IPS-15b (cell line): ENCODE results near the gene POLDIP3.

Experiments
- H3K27me3 ChIP-seq: one replicate; pipeline ENCODE4 v1.6.1; 2013; ENCODE audit warnings: low read length; ENCODE audit not compliant: control insufficient read depth, insufficient read depth
- H3K36me3 ChIP-seq: one replicate; pipeline ENCODE4 v1.6.1; 2013; ENCODE audit warnings: low read length; ENCODE audit not compliant: control insufficient read depth, insufficient read depth
- H3K4me1 ChIP-seq: one replicate; pipeline ENCODE4 v1.6.1; 2013; ENCODE audit warnings: mild to moderate bottlenecking, low read length; ENCODE audit not compliant: control insufficient read depth, insufficient read depth
- H3K4me3 ChIP-seq: one replicate; pipeline ENCODE4 v1.5.1; 2013; ENCODE audit warnings: low read depth, low read length
- H3K9ac ChIP-seq: one replicate; pipeline ENCODE4 v1.6.1; 2013; ENCODE audit warnings: low read depth, mild to moderate bottlenecking, low read length
- H3K9me3 ChIP-seq: one replicate; pipeline ENCODE4 v1.6.1; 2013; ENCODE audit warnings: mild to moderate bottlenecking, low read length; ENCODE audit not compliant: control insufficient read depth, insufficient read depth

POLDIP3 gene

DNA sequence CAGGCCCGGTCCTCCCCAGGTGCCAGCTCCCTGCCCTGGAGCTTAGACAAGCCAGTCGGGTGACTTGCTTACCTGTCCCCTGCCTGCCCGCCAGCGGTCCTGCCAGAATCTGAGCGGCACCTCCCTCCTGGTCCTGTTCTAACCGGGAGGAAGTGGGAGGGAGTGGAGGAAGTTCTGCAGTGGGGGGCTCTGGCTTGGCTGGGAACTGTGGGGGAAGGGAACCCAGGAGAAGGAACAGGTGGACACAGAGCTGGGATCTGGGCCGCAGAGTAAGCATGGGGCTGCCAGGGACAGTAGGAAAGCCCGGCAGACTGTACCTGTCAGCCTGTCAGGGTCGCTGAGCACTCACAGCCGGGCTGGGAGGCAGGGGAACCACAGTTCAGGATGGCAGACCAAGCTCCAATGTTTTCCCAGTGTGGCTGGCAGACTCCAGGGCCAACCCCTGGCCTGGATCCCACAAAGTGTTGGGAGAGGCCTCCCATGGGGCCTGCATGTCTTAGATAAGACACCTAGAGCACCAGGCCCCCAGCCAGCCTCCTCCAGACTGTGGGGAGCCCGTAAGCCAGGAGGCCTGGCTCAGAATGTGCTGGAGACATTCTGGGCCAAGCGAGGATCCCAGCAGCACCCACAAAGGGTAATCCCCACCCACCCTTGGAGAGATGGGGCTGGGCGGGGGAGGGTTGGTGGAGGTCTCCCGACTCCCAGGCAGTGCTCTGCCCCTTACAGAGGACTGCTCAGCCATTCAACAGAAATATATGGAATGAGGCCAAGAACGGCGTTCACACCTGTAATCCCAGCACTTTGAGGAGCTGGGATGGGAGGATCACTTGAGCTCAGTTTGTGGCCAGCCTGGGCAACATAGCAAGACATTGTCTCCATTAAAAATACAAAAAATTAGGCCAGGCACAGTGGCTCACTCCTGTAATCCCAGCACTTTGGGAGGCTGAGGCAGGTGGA lies 32.2 kb upstream of the POLDIP3 start:
- Histone ChIP-seq H3K4me1 (peaks cover 9% of the 10 kb centered on the region), H3K9ac (no peak overlapping the region), H3K9me3 (no peaks in the 10 kb centered on the region), H3K27me3 (no peaks in the 10 kb centered on the region), H3K4me3 (no peak overlapping the region), H3K36me3 (no peaks in the 10 kb centered on the region)

- no peak overlapping the region for H3K4me3 ChIP-seq
- H3K4me1 ChIP-seq = peaks cover 9% of the 10 kb centered on the region
- no peak overlapping the region for H3K9ac ChIP-seq
- H3K36me3 ChIP-seq = no peaks in the 10 kb centered on the region
- no peaks in the 10 kb centered on the region for H3K9me3 ChIP-seq
- no peaks in the 10 kb centered on the region for H3K27me3 ChIP-seq
Measured at GRCh38 chr22:42645938-42646568, 31.4 kb upstream of the POLDIP3 start.

DNA sequence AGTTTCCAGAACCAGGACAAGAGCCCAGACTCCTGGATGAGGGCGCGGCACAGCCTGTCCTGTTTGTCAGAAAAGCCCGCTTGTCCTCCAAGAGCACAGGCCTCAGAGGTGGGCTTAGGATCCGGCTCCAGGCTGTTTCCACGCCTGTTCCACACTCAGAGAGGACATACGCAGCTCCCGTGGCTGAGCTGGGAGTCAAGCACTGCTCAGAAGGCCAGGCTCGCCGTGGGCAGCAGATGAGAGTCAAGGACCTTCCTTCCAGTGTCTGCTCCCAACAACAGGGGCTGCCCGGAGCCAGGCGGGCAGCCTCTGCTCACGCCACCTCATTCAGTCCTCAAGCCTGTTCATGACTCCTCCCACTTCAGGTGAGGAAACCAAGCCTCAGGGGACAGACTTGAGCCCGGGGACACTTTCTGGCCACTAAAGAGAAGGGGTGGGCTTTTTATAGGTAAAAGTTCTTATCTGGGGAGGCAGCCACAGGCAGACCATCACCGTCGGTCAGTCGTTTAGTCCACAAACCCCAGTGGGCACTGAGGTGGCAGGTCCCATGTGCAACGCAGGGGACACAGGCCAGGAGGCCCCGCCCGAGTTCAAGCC lies 30.8 kb upstream of the POLDIP3 start:
- Histone ChIP-seq H3K9ac (peak overlapping the region; percentile 54), H3K4me3 (no peak overlapping the region), H3K4me1 (peaks cover 9% of the 10 kb centered on the region)

GRCh38 chr22:42644422-42645340 lies 30.0 kb upstream of the POLDIP3 start:
- H3K27me3 ChIP-seq = no peaks in the 10 kb centered on the region
- H3K36me3 ChIP-seq = no peaks in the 10 kb centered on the region
- H3K4me3 ChIP-seq = no peak overlapping the region
- H3K4me1 ChIP-seq = peaks cover 9% of the 10 kb centered on the region
- no peak overlapping the region for H3K9ac ChIP-seq
- H3K9me3 ChIP-seq = no peaks in the 10 kb centered on the region

More for the DNA sequence above, 30.8 kb upstream of the POLDIP3 start:
- Histone ChIP-seq H3K9me3 (no peaks in the 10 kb centered on the region), H3K27me3 (no peaks in the 10 kb centered on the region), H3K36me3 (no peaks in the 10 kb centered on the region)

GRCh38 chr22:42643634-42644421 lies 29.1 kb upstream of the POLDIP3 start:
- Histone ChIP-seq H3K4me3 (no peak overlapping the region), H3K4me1 (peaks cover 9% of the 10 kb centered on the region), H3K9me3 (no peaks in the 10 kb centered on the region), H3K36me3 (no peaks in the 10 kb centered on the region), H3K27me3 (no peaks in the 10 kb centered on the region), H3K9ac (peak overlapping the region; percentile 65)

DNA sequence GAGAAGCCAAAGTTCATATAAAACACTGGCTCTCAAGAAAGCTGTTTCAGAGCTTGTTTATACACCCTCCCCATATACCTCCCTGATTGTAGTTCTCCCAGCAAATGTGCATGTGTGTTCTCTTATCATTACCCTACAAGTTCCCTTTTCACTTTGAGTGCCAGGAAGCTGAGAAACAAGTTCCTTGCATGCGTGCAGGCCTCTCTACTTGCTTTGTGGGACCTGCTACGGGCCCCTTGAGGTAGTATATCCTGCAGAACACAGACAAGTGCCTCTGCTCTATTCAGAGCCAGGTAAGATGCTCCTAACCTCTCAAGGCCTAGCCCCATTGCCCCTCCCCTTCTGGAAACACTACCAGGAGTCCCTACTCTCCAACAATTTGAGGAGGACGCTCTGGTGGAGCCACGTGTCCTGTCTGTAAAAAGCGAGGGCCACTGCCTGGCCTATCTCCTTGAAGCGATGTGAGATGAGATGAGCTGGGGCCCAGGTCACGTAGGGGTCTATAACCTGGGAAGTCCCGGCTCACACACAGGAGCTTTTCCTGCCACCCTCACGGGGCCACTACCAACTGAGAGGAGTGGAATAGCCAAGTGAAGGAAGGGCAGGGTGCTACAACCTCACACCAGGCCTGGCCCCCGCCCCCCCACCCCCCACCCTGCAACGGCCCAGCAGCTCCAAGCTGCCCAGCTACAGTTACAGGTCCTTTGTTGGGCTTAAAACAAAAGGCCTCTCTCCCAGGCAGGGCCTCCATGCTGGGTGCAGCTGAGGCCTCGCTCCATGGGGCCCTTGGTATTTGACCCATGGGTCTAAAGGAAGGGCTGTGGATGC lies 28.3 kb upstream of the POLDIP3 start:
- Histone ChIP-seq H3K9me3 (no peaks in the 10 kb centered on the region), H3K4me1 (peaks cover 9% of the 10 kb centered on the region), H3K4me3 (no peak overlapping the region), H3K27me3 (no peaks in the 10 kb centered on the region), H3K36me3 (no peaks in the 10 kb centered on the region), H3K9ac (peak overlapping the region; percentile 65)

DNA sequence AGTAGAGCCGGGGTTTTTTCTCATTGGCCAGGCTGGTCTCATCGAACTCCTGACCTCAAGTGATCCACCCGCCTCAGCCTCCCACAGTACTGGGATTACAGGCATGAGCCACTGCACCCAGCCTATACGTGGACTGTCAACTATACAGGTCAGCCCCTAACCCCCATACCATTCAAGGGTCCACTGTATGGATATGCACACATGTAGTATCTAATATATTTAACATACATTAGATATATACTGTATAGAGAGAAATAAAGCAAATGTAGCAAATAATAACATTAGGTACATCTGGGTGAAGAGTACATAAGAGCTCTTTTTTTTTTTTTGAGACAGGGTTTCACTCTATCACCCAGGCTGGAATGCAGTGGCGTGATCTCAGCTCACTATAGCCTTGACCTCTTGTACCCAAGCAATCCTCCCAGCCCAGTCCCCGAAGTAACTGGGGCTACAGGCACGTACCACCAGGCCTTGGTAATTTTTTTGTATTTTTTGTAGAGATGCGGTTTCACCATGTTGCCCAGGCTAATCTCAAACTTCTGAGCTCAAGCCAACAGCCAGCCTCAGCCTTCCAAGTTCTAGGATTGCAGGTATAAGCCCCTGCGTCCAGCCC lies 27.2 kb upstream of the POLDIP3 start:
- no peak overlapping the region for H3K9ac ChIP-seq
- H3K27me3 ChIP-seq = no peaks in the 10 kb centered on the region
- H3K9me3 ChIP-seq = no peaks in the 10 kb centered on the region
- H3K36me3 ChIP-seq = no peaks in the 10 kb centered on the region
- H3K4me1 ChIP-seq = peaks cover 9% of the 10 kb centered on the region
- no peak overlapping the region for H3K4me3 ChIP-seq

GRCh38 chr22:42639541-42640241 lies 25.0 kb upstream of the POLDIP3 start:
- Histone ChIP-seq H3K4me3 (no peak overlapping the region), H3K9me3 (no peaks in the 10 kb centered on the region), H3K9ac (no peak overlapping the region), H3K4me1 (peaks cover 9% of the 10 kb centered on the region), H3K27me3 (no peaks in the 10 kb centered on the region), H3K36me3 (peaks cover 6% of the 10 kb centered on the region)

- Histone ChIP-seq H3K4me3 (no peak overlapping the region), H3K27me3 (no peaks in the 10 kb centered on the region), H3K36me3 (peaks cover 9% of the 10 kb centered on the region), H3K9ac (no peak overlapping the region), H3K4me1 (no peaks in the 10 kb centered on the region), H3K9me3 (no peaks in the 10 kb centered on the region)
Measured at GRCh38 chr22:42637555-42637954, 22.9 kb upstream of the POLDIP3 start.
